OCI-LY7 (cell line): ENCODE data around the gene RASSF10. TPM values are rescaled to one million over a fixed set of nuclear protein-coding genes. Genes with fewer than 3 reads are reported as not detected.

ENCODE experiments used
- BruUV-seq: library from RNA; stranded (reverse); fragments of 400-500 nt; replicated peaks from 2 replicates; lab custom pipeline; 2021; lab: Mats Ljungman, UMichigan
- CTCF ChIA-PET: fragments of 300-600 bp; sonication (Branson Sonifier 250); formaldehyde crosslinking; loops from one replicate; lab custom pipeline; 2022; ENCODE audit warnings: antibody characterized with exemption; ENCODE audit not compliant: unreplicated experiment; lab: Charles Lee
- POLR2A ChIA-PET: fragments of 300-600 bp; sonication (Branson Sonifier 250); formaldehyde crosslinking; loops from one replicate; lab custom pipeline; 2022; ENCODE audit warnings: antibody characterized with exemption; lab: Charles Lee
- DNase-seq: peaks from one replicate; pipeline ENCODE4 v3.0.0-alpha.2; 2015; ENCODE audit warnings: low spot score
- H2AFZ ChIP-seq: fragments of 200-600 bp; sonication (generic), shearing (Covaris generic); 2 replicates; pipeline ENCODE4 v1.6.1; 2014; ENCODE audit warnings: mild to moderate bottlenecking, antibody characterized with exemption, low read length, moderate library complexity
- H3K27ac ChIP-seq: fragments of 200-600 bp; sonication (generic); 2 replicates; pipeline ENCODE4 v1.5.1; 2014; ENCODE audit warnings: mixed run types, low read depth, mild to moderate bottlenecking, moderate library complexity, low read length, inconsistent platforms; ENCODE audit not compliant: poor library complexity, severe bottlenecking
- H3K36me3 ChIP-seq: fragments of 200-600 bp; sonication (generic); 2 replicates; pipeline ENCODE4 v1.6.1; 2014; ENCODE audit warnings: mild to moderate bottlenecking, antibody characterized with exemption, low read length, moderate library complexity, mixed read lengths; ENCODE audit not compliant: insufficient read depth
- H3K4me1 ChIP-seq: fragments of 200-600 bp; sonication (generic); 2 replicates; pipeline ENCODE4 v1.5.1; 2014; ENCODE audit warnings: mild to moderate bottlenecking, low read length; ENCODE audit not compliant: insufficient read depth, poor library complexity, severe bottlenecking
- H3K4me2 ChIP-seq: fragments of 200-600 bp; sonication (generic); 2 replicates; pipeline ENCODE4 v1.6.1; 2014; ENCODE audit warnings: mild to moderate bottlenecking, low read length
- H3K4me3 ChIP-seq: fragments of 200-600 bp; sonication (generic); 2 replicates; pipeline ENCODE4 v1.5.1; 2014; ENCODE audit warnings: mild to moderate bottlenecking, low read depth, low read length; ENCODE audit not compliant: poor library complexity, severe bottlenecking
- H3K79me2 ChIP-seq: fragments of 200-600 bp; sonication (generic); 2 replicates; pipeline ENCODE4 v1.6.1; 2016; ENCODE audit warnings: low read depth, mild to moderate bottlenecking, low read length, moderate library complexity, mixed read lengths; ENCODE audit not compliant: insufficient read depth
- H3K9me2 ChIP-seq: fragments of 200-600 bp; sonication (generic); 2 replicates; pipeline ENCODE4 v1.6.1; 2016; ENCODE audit warnings: mild to moderate bottlenecking, low read length, mixed read lengths; ENCODE audit not compliant: insufficient read depth
- H3K9me3 ChIP-seq: fragments of 200-600 bp; sonication (generic); 2 replicates; pipeline ENCODE4 v1.6.1; 2014; ENCODE audit warnings: mild to moderate bottlenecking, mixed run types, low read length, mixed read lengths
- H4K20me1 ChIP-seq: fragments of 200-600 bp; sonication (generic); 2 replicates; pipeline ENCODE4 v1.6.1; 2014; ENCODE audit warnings: mild to moderate bottlenecking, antibody characterized with exemption, low read length, moderate library complexity, mixed read lengths; ENCODE audit not compliant: insufficient read depth
- EZH2phosphoT487 ChIP-seq: fragments of 200-600 bp; sonication (generic); IDR thresholded peaks from 2 replicates; pipeline ENCODE4 v1.6.1; 2018; ENCODE audit warnings: low read depth, borderline replicate concordance, mild to moderate bottlenecking, mixed run types, antibody characterized with exemption, low read length, moderate library complexity, mixed read lengths
- intact Hi-C: fragments of 100-400 bp; cut with micrococcal nuclease; formaldehyde crosslinking; loops from one replicate; pipeline ENCODE4 v1.10.0; 2022; ENCODE audit not compliant: unreplicated experiment
- total RNA-seq, 2 experiments: library from RNA; depleted of rRNA in 1 of 2; stranded (reverse); fragments of >200 nt in 1 of 2; shearing (Covaris generic) in 1 of 2; gene quantifications; 2 replicates each; pipeline ENCODE4 v1.2.3, GENCODE V29; 2014 to 2022
- TF ChIP-seq, protein P1 (sequence below): fragments of 200-600 bp; sonication (generic); conservative IDR thresholded peaks from 2 replicates; pipeline ENCODE4 v1.5.1; 2014; ENCODE audit warnings: mild to moderate bottlenecking, antibody characterized with exemption, low read length, moderate library complexity, mixed read lengths

The RASSF10 gene
- total RNA-seq, 2 experiments from 2014 or later: not detected

DNA sequence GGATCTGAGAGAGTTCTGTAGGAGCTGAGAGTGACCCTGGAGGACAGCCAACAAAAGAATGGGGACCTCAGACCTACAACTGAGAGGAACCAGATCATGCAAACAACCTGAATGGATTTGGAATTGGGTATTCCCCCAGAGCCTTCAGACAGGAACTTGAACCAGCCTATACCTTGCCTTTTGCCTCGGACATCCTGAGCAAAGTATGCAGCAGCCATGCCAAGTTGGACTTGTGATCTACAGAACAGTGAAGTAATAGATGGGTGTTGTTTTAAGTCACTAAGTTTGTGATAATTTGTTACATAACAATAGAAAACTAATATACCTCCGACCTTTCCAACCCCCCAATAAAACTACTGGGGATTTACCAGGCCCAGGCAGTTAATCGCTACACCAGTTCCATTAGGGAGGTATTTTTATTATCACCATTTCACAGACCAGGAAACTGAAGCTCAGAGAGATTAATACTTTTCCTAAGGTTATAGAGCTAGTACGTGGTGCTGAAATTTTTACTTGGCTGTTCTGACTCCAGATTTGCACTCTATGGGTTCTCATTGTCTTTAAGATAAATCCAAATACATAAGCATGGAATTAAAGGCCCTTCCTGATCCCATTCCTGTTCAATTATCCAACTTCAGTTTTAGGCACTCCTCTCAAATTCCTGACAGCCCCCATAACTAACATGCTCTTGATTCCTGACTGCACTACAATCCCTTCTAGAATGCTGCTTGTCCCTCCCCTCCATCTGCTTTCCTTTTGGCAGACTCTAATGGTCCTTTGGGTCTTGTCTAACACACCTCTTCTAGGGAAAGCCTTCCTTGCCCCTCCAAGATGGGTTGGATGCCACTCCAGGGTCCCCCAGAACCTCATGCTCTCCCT, 1.7 kb upstream of the RASSF10 start:
- Histone ChIP-seq H3K9me2 (no peaks in the 10 kb centered on the region), H3K9me3 (no peaks in the 10 kb centered on the region), H4K20me1 (no peaks in the 10 kb centered on the region), H3K36me3 (no peaks in the 10 kb centered on the region), H2AFZ (no peak overlapping the region), H3K27ac (no peak overlapping the region), H3K4me1 (no peaks in the 10 kb centered on the region), H3K4me2 (no peak overlapping the region), H3K4me3 (no peak overlapping the region), H3K79me2 (no peaks in the 10 kb centered on the region)
- TF ChIP-seq, protein P1, sequence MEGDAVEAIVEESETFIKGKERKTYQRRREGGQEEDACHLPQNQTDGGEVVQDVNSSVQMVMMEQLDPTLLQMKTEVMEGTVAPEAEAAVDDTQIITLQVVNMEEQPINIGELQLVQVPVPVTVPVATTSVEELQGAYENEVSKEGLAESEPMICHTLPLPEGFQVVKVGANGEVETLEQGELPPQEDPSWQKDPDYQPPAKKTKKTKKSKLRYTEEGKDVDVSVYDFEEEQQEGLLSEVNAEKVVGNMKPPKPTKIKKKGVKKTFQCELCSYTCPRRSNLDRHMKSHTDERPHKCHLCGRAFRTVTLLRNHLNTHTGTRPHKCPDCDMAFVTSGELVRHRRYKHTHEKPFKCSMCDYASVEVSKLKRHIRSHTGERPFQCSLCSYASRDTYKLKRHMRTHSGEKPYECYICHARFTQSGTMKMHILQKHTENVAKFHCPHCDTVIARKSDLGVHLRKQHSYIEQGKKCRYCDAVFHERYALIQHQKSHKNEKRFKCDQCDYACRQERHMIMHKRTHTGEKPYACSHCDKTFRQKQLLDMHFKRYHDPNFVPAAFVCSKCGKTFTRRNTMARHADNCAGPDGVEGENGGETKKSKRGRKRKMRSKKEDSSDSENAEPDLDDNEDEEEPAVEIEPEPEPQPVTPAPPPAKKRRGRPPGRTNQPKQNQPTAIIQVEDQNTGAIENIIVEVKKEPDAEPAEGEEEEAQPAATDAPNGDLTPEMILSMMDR: no peak
- no peak for TF ChIP-seq EZH2phosphoT487
- ChIA-PET POLR2A (no interaction called here), CTCF (no interaction called here)
- no TSS peak for BruUV-seq
- intact Hi-C loops: no loop called here
- no peak for DNase-seq

DNA sequence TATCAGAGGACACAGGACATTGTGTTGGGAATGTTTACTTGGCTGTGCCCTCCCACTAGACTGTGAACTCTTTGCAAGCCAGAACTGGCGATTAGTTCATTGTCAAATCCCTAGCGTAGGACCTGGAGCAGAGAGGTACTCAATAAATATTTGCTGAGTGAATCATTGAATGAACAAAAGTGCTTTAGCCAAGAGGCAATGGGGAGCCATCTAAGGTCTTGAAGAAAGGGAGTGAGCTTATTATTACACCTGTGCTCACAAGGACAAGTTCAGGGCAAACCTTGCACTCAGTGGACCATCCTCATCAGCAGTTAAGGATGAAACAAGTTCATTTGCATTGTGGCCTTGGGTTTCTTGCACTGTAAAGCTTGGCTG, 1.1 kb upstream of the RASSF10 start:
- no peaks in the 10 kb centered on the region for H3K4me1 ChIP-seq
- ChIA-PET CTCF (no interaction called here), POLR2A (no interaction called here)
- TF ChIP-seq, protein P1: no peak
- no peak for TF ChIP-seq EZH2phosphoT487
- no TSS peak for BruUV-seq
- DNase-seq: no peak
- no peak overlapping the region for H2AFZ ChIP-seq
- no peak overlapping the region for H3K27ac ChIP-seq
- H3K79me2 ChIP-seq: no peaks in the 10 kb centered on the region
- no peaks in the 10 kb centered on the region for H3K36me3 ChIP-seq
- no peaks in the 10 kb centered on the region for H3K9me3 ChIP-seq
- H3K9me2 ChIP-seq: no peaks in the 10 kb centered on the region
- no peak overlapping the region for H3K4me3 ChIP-seq
- intact Hi-C loops: no loop called here
- H4K20me1 ChIP-seq: no peaks in the 10 kb centered on the region
- H3K4me2 ChIP-seq: no peak overlapping the region

DNA sequence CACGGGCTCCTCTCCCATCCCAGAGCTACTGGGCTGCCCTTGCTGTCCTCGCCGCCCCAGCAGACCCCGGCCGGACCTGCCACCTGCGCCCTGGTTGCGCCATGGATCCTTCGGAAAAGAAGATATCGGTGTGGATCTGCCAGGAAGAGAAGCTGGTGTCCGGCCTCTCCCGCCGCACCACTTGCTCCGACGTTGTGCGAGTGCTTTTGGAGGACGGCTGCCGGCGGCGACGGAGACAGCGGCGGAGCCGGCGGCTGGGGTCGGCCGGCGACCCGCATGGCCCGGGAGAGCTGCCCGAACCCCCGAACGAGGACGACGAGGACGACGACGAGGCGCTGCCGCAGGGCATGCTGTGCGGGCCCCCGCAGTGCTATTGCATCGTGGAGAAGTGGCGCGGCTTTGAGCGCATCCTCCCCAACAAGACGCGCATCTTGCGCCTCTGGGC, 382 bp downstream of the RASSF10 start:
- Histone ChIP-seq H2AFZ (no peak overlapping the region), H3K4me2 (no peak overlapping the region), H3K9me3 (no peaks in the 10 kb centered on the region), H3K36me3 (no peaks in the 10 kb centered on the region), H3K9me2 (no peaks in the 10 kb centered on the region), H3K4me3 (no peak overlapping the region), H3K27ac (no peak overlapping the region), H3K79me2 (no peaks in the 10 kb centered on the region), H4K20me1 (no peaks in the 10 kb centered on the region), H3K4me1 (no peaks in the 10 kb centered on the region)
- no TSS peak for BruUV-seq
- DNase-seq: no peak
- ChIA-PET POLR2A (no interaction called here), CTCF (no interaction called here)
- TF ChIP-seq, protein P1: no peak
- TF ChIP-seq EZH2phosphoT487: no peak
- intact Hi-C loops: no loop called here
